Stimulated activated CD8-positive, alpha-beta memory T cell treated with anti-CD3 and anti-CD28 coated beads, Interleukin-4, amount 100 ng/mL, for 24 hours (primary cell): Measurements from ENCODE around the gene RANBP9.

Experiments
- DNase-seq: peaks from one replicate; pipeline ENCODE4 v3.0.0-alpha.2; 2020; ENCODE audit warnings: low read depth

RANBP9 gene

GRCh38 chr6:13678255-13678983, 33.2 kb downstream of the RANBP9 start:
- DNase-seq, result no peak

GRCh38 chr6:13677878-13678254, 33.8 kb downstream of the RANBP9 start:
- DNase-seq, result no peak

DNA sequence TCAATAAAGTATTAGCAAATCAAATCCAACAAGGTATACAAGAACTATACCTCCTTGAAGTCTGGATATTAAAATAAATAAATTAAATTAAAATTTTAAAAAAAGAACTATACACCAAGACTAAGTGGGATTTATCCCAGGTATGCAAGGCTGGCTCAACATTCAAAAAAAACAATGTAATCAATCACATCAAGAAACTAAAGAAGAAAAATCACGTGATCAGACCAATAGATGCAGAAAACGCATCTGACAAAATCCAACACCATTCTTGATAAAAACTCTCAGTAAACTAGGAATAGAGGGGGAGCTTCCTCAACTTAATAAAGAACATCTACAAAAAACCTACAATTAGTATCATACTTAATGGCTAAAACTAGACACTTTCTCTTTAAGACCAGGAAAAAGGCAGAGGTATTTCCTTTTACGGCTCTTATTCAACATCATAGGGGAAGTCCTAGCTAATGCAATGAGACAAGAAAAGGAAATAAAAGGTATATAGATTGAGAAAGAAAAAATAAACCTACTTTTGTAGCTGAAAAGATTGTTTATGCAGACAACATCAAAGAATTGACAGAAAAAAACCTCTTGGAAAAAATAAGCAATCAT, 35.0 kb downstream of the RANBP9 start:
- no peak for DNase-seq

- DNase-seq, result no peak
These were observed 37.0 kb downstream of the RANBP9 start for GRCh38 chr6:13674533-13675190.

DNA sequence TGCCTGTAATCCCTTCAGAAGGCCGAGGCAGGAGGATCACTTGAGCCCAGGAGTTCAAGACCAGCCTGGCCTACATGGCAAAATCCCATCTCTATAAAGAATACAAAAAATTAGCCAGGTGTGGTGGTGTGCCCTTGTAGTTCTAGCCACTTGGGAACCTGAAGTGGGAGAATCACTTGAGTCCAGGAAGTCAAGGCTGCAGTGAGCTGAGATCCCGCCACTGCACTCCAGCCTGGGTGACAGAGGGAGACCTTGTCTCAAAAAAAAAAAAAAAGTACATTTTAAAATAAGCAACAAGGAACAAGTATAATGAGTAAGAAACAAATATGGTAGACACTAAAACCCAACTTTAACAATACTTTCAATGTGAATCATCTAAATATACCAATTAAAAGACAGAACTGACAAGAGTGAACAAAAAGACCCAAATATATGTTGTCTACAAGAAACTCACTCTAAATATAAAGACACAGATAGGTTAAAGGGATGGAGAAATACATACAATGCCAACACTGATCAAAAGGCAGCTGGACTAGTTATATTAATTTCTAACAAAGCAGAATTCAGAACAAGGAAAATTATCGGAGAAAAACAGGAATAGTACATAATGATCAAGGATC, 37.7 kb downstream of the RANBP9 start:
- no peak for DNase-seq

DNA sequence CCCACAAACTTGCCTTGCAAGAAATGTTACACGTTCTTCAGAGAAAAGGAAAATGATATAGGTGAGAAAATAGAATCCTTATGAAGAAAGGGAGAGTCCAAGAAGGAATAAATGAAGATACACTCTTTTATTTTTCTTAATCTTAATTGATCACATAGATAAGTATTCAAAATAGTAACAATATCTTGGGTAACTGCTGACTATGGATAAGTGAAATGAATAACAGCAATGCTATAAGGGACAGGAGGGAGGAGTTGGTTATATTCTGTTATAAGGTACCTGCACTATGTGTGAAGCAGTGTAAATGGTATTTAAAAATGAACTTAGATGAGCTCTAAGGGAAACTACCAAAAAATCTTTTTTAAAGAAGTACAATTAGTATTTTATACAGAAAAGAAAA, 38.3 kb downstream of the RANBP9 start:
- DNase-seq, result no peak

DNA sequence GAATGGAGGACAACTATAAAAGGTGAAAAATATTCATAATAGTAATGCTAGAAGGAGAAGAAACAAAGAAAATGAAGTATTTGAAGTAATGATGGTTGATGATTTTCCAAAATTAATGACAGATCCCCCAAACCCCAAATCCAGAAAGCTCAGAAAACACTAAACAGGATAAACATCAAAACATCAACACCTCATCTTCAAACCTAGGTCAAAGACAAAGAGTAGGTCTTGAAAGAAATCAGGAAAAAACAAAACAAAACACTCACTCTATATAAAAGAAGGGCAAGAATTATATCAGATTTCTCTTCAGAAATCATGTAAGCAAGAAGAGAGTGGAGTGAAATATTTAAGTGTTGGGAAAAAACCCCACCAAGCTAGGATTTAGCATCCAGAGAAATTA, 38.7 kb downstream of the RANBP9 start:
- DNase-seq, result no peak

GRCh38 chr6:13671548-13672127, 40.0 kb downstream of the RANBP9 start:
- no peak for DNase-seq

DNA sequence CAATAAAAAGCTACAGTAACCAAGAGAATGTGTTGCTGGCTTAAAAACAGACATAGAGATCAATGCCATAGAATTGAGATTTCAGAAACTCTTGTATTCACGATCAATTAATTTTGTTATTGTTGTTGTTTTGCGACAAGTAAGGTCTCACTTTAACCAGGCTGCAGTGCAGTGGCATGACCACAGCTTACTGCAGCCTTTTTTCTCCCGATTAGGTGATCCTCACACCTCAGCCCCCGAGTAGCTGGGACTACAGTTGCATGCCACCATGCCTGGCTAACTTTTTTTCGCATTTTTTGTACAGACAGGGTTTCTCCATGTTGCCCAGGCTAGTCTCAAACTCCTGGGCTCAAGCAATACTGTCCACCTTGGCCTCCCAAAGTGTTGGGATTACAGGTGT, 42.2 kb downstream of the RANBP9 start:
- DNase-seq, result no peak

- no peak for DNase-seq
These were observed 43.2 kb downstream of the RANBP9 start for GRCh38 chr6:13668291-13668928.

DNA sequence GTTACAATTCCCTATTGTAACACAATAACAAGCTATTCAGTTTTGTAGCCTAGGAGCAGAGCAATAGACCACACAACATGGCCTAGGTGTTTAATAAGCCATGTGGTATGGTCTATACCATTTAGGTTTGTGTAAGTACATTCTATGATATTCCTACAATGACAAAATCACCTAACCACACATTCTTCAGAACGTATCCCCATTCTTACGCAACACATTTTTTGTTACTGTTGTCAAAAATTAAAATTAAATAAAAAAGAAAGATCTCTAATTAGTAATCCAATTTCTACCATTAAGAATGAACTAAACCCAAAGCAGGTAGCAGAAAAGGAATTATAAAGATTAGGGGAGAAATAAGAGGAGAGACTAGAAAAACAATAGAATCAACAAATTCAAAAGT, 44.0 kb downstream of the RANBP9 start:
- no peak for DNase-seq

GRCh38 chr6:13666194-13667105, 45.2 kb downstream of the RANBP9 start:
- no peak for DNase-seq

- no peak for DNase-seq
These were observed 46.8 kb downstream of the RANBP9 start for GRCh38 chr6:13664703-13665352.

DNA sequence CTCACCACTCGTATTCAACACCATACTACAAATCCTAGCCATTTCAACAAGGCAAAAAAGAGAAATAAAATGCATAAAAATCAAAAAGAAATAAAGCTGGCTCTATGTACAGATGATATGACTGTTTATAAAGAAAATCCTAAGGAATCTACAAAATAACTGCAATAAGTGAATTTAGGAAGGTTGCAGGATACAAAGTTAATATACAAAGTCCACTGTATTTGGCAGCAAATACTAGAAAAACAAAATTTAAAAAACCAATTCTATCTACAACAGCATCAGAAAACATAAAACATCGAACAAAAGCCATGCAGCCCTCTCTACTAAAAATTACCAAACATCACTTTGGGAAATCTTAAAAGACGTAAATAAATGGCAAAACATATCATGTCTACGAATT, 47.6 kb downstream of the RANBP9 start:
- no peak for DNase-seq

- DNase-seq, result no peak
These were observed 48.8 kb downstream of the RANBP9 start for GRCh38 chr6:13662651-13663334.

GRCh38 chr6:13661647-13662046, 50.0 kb downstream of the RANBP9 start:
- DNase-seq, result no peak

DNA sequence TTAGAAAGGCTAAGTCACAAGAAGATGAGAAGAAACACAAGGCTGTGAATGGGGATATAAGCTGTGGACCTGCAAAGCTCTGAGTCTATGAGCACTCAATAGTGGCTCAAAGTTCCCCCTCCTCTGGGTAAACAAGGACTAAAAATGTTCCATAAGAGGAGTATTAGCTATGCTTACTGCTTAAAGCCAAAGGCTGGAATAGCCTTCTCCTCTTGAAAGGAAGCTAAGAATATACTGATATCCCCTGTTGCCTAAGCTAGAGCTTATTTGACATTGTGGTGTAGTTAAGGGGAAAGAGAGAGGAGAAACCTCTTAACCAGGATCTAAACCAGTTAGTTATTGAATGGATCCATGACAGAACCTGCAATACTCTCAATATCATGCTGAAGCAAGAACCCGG, 50.7 kb downstream of the RANBP9 start:
- no peak for DNase-seq

DNA sequence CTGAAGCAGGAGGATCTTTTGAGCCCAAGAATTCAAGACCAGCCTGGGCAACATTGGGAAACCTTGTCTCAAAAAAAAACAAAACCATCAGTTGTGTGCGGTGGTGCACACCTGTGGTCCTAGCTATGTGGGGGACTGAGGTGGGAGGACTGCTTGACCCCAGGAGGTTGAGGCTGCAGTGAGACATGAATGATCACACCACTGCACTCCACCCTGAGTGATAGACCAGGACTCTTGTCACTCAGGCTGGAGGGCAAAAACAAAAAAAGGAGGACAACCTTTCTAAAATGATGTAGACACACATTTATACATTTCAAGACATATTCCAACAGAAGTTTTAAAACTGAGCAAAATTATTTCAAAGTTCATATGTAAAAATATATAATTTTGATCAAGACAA, 51.4 kb downstream of the RANBP9 start:
- DNase-seq, result no peak

GRCh38 chr6:13655700-13656099, 55.9 kb downstream of the RANBP9 start:
- no peak for DNase-seq

DNA sequence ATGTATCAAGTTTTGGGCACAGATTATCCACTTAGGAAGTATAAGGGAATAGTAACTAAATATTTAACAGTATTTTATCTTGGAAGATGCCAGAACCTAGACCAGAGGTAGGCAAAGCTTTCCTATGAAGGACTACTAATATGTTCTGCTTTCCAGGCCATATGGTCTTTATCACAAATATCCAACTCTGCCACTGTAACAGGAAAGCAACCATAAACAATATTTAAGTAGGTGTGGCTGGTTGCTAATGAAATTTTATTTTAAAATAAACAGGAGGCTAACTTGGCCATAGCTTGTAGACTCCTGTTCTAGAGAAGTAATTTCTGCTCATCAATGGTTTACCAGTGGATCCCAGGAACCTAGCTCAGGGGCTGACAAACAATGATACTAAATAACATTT, 57.1 kb downstream of the RANBP9 start:
- no peak for DNase-seq
